GM12873 (cell line): ENCODE data around the gene SRMS.
A peak's percentile ranks its signal among the peaks of the same experiment; 100 is the strongest.

Experiments
- CTCF ChIP-seq: IDR thresholded peaks from 2 replicates; pipeline ENCODE4 v1.5.1; 2012; ENCODE audit warnings: low read depth, mild to moderate bottlenecking, moderate library complexity, low read length, control low read depth; ENCODE audit not compliant: insufficient read depth; ENCODE audit errors: missing control alignments

SRMS gene

GRCh38 chr20:63520934-63521601, 26.5 kb downstream of the SRMS start:
- peak; percentile 16 for TF ChIP-seq CTCF

GRCh38 chr20:63520504-63520933, 27.0 kb downstream of the SRMS start, which contains the start of gene PPDPF:
TSS of gene PPDPF (plus strand) at chr20:63520765. CDS start at chr20:63521309, 544 bp downstream.
- TF ChIP-seq CTCF = no peak

- peak; percentile 4 for TF ChIP-seq CTCF
These were observed 27.7 kb downstream of the SRMS start for GRCh38 chr20:63519668-63520503.

GRCh38 chr20:63518946-63519667, 28.4 kb downstream of the SRMS start:
- no peak for TF ChIP-seq CTCF

- no peak for TF ChIP-seq CTCF
These were observed 29.1 kb downstream of the SRMS start for GRCh38 chr20:63518351-63518861.

GRCh38 chr20:63517376-63518309, 29.9 kb downstream of the SRMS start:
- TF ChIP-seq CTCF = no peak
